Neural crest cell (in vitro differentiated cells): ENCODE measurements around the gene SMCHD1. TPM values are rescaled to one million over a fixed set of nuclear protein-coding genes. Genes with fewer than 3 reads are reported as not detected.
"Not testable (repeated sequence)": the region's sequence is repeated elsewhere in the genome, so short reads cannot be mapped to it uniquely, and the experiment has no call there.

Source experiments
- DNase-seq: peaks from one replicate; pipeline ENCODE4 v3.0.0; 2021; ENCODE audit warnings: low read depth, mixed read lengths, low spot score
- H3K27ac Mint-ChIP-seq: one replicate; pipeline ENCODE4 v1.8.0; 2021; ENCODE audit warnings: mild to moderate bottlenecking, mixed read lengths; ENCODE audit not compliant: unreplicated experiment
- H3K27me3 Mint-ChIP-seq: 2 replicates; pipeline ENCODE4 v1.8.0; 2021; ENCODE audit warnings: low read depth, mild to moderate bottlenecking, mixed read lengths
- H3K36me3 Mint-ChIP-seq: 2 replicates; pipeline ENCODE4 v1.8.0; 2021; ENCODE audit warnings: low read depth, mild to moderate bottlenecking, mixed read lengths
- H3K4me1 Mint-ChIP-seq: 2 replicates; pipeline ENCODE4 v1.8.0; 2021; ENCODE audit warnings: mixed read lengths
- H3K4me3 Mint-ChIP-seq: one replicate; pipeline ENCODE4 v1.8.0; 2021; ENCODE audit warnings: mild to moderate bottlenecking, mixed read lengths
- H3K9me3 Mint-ChIP-seq: 2 replicates; pipeline ENCODE4 v1.8.0; 2021; ENCODE audit warnings: mixed read lengths
- total RNA-seq: library from RNA; stranded (reverse); gene quantifications from 2 replicates; pipeline ENCODE4 v1.2.1, GENCODE V29; 2021
- TF ChIP-seq, protein P1 (sequence below): fragments of 200-600 bp; sonication (generic); conservative IDR thresholded peaks from 2 replicates; pipeline ENCODE4 v1.5.0; 2021; ENCODE audit warnings: antibody characterized with exemption, mild to moderate bottlenecking

The SMCHD1 gene
- total RNA-seq, 1 donor from 2014 or later, result 66.3 TPM

DNA sequence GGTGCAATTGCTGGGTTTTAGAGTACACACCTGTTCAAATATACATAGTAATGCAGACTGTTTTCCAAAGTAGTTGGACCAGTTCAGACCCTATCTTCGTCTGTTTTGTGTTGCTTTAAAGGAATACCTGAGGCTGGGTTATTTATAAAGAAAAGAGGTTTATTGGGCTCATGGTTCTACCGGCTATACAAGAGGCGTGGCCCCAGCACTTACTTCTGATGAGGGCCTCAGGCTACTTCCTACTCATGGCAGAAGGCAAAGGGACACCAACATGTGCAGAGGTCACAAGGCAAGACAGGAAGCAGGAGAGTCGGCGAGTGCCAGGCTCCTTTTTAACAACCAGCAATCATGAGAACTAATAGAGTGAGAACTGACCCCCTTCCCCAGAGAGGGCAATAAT is 169.3 kb downstream of the SMCHD1 start:
- DNase-seq, result no peak
- TF ChIP-seq, protein P1, sequence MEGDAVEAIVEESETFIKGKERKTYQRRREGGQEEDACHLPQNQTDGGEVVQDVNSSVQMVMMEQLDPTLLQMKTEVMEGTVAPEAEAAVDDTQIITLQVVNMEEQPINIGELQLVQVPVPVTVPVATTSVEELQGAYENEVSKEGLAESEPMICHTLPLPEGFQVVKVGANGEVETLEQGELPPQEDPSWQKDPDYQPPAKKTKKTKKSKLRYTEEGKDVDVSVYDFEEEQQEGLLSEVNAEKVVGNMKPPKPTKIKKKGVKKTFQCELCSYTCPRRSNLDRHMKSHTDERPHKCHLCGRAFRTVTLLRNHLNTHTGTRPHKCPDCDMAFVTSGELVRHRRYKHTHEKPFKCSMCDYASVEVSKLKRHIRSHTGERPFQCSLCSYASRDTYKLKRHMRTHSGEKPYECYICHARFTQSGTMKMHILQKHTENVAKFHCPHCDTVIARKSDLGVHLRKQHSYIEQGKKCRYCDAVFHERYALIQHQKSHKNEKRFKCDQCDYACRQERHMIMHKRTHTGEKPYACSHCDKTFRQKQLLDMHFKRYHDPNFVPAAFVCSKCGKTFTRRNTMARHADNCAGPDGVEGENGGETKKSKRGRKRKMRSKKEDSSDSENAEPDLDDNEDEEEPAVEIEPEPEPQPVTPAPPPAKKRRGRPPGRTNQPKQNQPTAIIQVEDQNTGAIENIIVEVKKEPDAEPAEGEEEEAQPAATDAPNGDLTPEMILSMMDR, result no peak
- Mint-ChIP-seq H3K27me3 (peaks cover 3% of the 10 kb centered on the region), H3K27ac (no peak overlapping the region), H3K4me3 (no peak overlapping the region), H3K4me1 (peaks cover 9% of the 10 kb centered on the region), H3K36me3 (peaks cover 3% of the 10 kb centered on the region), H3K9me3 (peaks cover 3% of the 10 kb centered on the region)

DNA sequence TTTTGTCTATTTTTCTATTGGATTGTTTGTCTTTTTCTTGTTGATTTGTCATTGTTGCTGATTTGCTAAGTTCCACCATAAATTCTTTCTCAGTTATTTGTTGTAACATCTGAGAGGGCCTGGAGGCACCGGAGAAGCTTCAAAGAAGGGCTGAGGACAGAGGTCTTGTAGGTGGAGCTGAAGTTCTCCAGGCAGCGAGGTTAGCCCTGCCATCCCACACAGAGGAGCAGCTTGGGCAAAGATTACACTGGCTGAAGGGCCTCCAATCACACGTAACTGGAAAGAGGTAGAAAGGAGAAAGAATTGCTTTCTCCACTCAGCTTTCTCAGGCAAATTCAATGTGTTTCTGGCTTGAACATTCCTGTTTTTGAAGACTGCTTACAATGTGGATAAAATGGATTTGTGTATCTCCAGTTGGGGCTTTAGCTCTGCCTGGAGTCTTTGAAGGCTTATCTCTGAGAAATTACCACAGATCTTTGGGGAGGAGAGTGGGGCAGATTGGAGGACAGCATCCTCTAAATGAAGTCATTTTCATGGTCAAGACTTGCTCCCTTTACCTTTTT is 170.2 kb downstream of the SMCHD1 start:
- H3K36me3 Mint-ChIP-seq, result peaks cover 3% of the 10 kb centered on the region
- peaks cover 9% of the 10 kb centered on the region for H3K4me1 Mint-ChIP-seq
- H3K4me3 Mint-ChIP-seq, result no peak overlapping the region
- H3K9me3 Mint-ChIP-seq, result peaks cover 3% of the 10 kb centered on the region
- TF ChIP-seq, protein P1, result no peak
- DNase-seq, result no peak
- H3K27me3 Mint-ChIP-seq, result peaks cover 3% of the 10 kb centered on the region
- H3K27ac Mint-ChIP-seq, result no peak overlapping the region

DNA sequence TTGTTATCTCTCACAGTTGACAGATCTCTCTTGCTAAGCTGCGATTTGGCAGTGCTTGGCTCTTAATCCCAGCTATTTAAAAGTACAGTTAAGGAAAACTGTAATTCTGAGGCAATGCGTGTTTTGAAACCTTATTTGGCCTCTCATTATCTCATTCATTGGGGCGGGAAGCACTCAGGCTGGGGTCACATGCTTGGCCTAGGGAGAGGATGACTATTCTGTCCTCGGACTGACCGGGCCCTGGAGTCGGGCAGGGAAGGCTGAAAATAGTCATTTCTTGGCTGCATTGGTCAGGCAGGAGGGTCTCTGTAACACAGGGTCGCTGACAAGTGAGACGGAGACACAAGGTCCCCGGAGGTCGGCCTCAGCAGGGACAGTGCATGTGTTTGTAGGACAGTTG is 171.1 kb downstream of the SMCHD1 start:
- peaks cover 3% of the 10 kb centered on the region for H3K9me3 Mint-ChIP-seq
- H3K27me3 Mint-ChIP-seq, result peaks cover 3% of the 10 kb centered on the region
- DNase-seq, result no peak
- H3K36me3 Mint-ChIP-seq, result peaks cover 3% of the 10 kb centered on the region
- H3K4me1 Mint-ChIP-seq, result peaks cover 9% of the 10 kb centered on the region
- no peak overlapping the region for H3K27ac Mint-ChIP-seq
- TF ChIP-seq, protein P1, result no peak
- no peak overlapping the region for H3K4me3 Mint-ChIP-seq

DNA sequence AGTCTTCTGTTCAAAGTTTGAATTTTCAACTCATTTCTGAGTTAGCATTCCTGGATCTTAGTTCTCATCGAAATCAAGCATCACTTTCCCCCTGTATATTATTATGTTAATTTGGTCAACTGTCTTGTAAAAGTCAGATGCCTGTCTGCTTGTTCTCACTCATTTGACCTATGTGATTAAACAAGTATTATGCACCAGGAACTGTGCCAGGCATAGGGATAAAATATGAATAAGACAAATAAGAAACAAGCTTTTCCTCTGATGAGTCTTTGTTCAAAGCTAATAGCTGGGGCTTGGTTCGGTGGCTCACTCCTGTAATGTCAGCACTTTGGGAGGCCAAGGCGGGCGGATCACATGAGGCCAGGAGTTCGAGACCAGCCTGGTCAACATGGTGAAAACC is 171.5 kb downstream of the SMCHD1 start:
- Mint-ChIP-seq H3K9me3 (peaks cover 3% of the 10 kb centered on the region), H3K27me3 (peaks cover 3% of the 10 kb centered on the region), H3K27ac (no peak overlapping the region), H3K36me3 (peaks cover 3% of the 10 kb centered on the region), H3K4me3 (no peak overlapping the region), H3K4me1 (peaks cover 9% of the 10 kb centered on the region)
- TF ChIP-seq, protein P1, result no peak
- DNase-seq, result no peak

DNA sequence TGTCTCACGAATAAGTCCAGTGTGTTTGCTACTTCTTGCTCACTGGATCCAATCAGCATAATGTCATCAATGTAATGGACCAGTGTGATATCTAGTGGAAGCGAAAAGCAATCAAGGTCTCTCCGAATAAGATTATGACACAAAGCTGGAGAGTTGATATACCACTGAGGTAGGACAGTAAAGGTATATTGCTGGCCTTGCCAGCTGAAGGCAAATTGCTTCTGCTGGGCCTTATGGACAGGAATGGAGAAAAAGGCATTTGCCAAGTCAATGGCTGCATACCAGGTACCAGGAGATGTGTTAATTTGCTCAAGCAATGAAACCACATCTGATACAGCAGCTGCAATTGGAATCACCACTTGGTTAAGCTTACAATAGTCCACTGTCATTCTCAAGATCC is 180.6 kb downstream of the SMCHD1 start:
- H3K4me3 Mint-ChIP-seq, H3K4me1 Mint-ChIP-seq, H3K36me3 Mint-ChIP-seq, H3K27me3 Mint-ChIP-seq, DNase-seq, H3K27ac Mint-ChIP-seq, H3K9me3 Mint-ChIP-seq: not testable (repeated sequence)

DNA sequence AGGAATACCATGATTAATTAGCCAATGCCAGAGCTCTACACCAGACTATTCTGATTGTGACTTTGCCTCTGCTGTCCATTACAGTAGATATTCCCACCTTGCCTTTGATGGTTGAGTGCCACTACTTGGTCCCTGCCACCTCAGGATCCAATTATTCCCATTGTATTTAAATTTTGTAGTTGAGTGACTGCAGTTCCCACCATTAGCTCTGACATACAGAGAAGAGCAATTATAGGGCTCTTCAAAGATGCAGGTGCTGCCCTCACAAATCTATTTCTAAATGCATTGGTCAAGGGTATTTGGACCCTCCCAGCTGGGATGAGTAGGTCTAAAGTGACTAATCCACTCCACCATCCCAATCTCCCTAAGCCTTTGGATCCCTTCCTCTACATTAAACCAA is 181.8 kb downstream of the SMCHD1 start:
- not testable (repeated sequence) for H3K4me1 Mint-ChIP-seq, H3K4me3 Mint-ChIP-seq, DNase-seq, H3K9me3 Mint-ChIP-seq, H3K36me3 Mint-ChIP-seq, H3K27me3 Mint-ChIP-seq, H3K27ac Mint-ChIP-seq

DNA sequence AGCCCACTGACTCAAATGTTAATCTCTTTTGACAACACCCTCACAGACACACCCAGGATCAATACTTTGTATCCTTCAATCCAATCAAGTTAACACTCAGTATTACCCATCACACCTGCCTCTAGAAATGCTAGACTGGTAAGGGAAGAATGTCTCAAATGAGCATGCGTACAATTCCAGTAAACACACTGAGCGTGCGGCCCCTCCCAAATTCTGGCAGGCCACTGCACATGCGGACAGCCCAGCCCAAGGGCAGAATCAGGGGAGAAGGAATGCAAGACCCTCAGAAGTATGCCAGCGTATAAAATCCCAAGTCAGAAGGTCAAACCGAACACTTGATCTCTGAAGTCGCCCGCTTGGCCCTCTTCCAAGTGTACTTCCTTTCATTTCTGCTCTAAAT is 183.7 kb downstream of the SMCHD1 start:
- TF ChIP-seq, protein P1, result no peak
- Mint-ChIP-seq H3K27me3 (peaks cover 20% of the 10 kb centered on the region), H3K4me3 (no peak overlapping the region), H3K36me3 (no peaks in the 10 kb centered on the region), H3K4me1 (no peaks in the 10 kb centered on the region), H3K9me3 (peaks cover 7% of the 10 kb centered on the region), H3K27ac (no peak overlapping the region)
- DNase-seq, result no peak
